HL-60 (cell line): ENCODE data around the gene NDEL1.
"Not testable (repeated sequence)": the region's sequence is repeated elsewhere in the genome, so short reads cannot be mapped to it uniquely, and the experiment has no call there.

Experiments
- DNase-seq, 2 experiments: peaks; one replicate each; pipeline ENCODE4 v3.0.0-alpha.2; 2010 to 2020; ENCODE audit warnings: low read depth in 1 of 2, low spot score in 1 of 2
- H3K27ac ChIP-seq: fragments of 250-450 bp; sonication (Bioruptor Pico); replicated peaks from 2 replicates; pipeline ENCODE4 v1.5.1; 2020; ENCODE audit warnings: mild to moderate bottlenecking, moderate library complexity
- H3K27me3 ChIP-seq: fragments of 250-450 bp; sonication (Bioruptor Pico); 2 replicates; pipeline ENCODE4 v1.5.1; 2021; ENCODE audit warnings: mild to moderate bottlenecking, moderate library complexity; ENCODE audit not compliant: insufficient read depth, poor library complexity, severe bottlenecking
- H3K4me3 ChIP-seq: replicated peaks from 2 replicates; pipeline ENCODE4 v1.5.1; 2011; ENCODE audit warnings: mild to moderate bottlenecking, control low read depth, low read length; ENCODE audit not compliant: insufficient read depth
- GABPA ChIP-seq: IDR thresholded peaks from 2 replicates; pipeline ENCODE4 v1.6.1; 2012; ENCODE audit warnings: low read depth
- POLR2AphosphoS5 ChIP-seq: IDR thresholded peaks from 2 replicates; pipeline ENCODE4 v1.6.1; 2012; ENCODE audit warnings: low read depth
- SPI1 ChIP-seq: IDR thresholded peaks from 2 replicates; pipeline ENCODE4 v1.6.1; 2012; ENCODE audit warnings: low read depth, mild to moderate bottlenecking, borderline replicate concordance
- TF ChIP-seq, protein P1 (sequence below): IDR thresholded peaks from one replicate; pipeline ENCODE4 v1.5.1; 2011; ENCODE audit warnings: low read length, control low read depth, inconsistent platforms; ENCODE audit not compliant: insufficient read depth
- TF ChIP-seq, protein P2 (sequence below): IDR thresholded peaks from 2 replicates; pipeline ENCODE4 v1.6.1; 2012; ENCODE audit warnings: low read depth; ENCODE audit not compliant: insufficient replicate concordance

Gene NDEL1

DNA sequence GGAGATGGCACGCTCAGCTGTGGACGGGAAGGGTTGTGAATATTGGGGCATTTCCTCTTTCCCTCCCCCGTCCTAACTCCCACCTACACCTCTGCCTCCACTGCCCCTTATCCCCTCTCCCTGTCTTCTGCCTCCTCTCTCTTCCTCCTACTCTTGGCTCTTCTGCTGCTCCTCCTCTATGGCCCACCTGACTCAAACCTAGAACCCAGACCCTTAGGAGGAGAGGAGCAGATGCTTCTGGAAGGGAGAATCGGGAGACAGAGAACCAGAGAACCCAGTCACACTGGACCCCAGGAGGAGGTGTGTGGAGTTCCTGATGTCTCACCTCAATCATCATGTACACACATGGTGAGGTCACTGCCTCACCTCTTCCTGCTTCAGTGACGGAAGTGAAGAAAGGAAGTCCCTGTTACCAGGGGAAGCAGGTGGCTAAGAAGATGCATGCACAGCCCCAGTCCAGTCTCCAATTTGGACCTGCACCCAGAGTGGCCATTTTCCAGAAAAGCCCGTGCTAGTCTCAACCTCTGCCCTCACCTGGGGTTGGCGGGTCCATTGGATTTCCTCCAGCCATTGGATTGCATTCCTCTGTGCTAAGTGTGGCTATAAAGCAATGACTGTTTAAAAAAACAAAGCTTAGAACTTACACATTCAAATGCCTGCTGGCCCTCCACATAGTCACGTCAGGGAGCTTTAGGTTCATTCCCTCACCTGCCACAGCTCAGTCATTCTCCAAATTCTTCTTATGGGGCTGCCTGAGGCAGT is 42.0 kb upstream of the NDEL1 start:
- Histone ChIP-seq H3K27ac (no peak overlapping the region), H3K4me3 (no peak overlapping the region), H3K27me3 (no peaks in the 10 kb centered on the region)
- DNase-seq = peak in 1 of 2 experiments; percentile 29
- TF ChIP-seq GABPA (no peak), SPI1 (peak; percentile 5; the same call in 1 of the 2 replicates), POLR2AphosphoS5 (no peak)
- TF ChIP-seq, protein P1, sequence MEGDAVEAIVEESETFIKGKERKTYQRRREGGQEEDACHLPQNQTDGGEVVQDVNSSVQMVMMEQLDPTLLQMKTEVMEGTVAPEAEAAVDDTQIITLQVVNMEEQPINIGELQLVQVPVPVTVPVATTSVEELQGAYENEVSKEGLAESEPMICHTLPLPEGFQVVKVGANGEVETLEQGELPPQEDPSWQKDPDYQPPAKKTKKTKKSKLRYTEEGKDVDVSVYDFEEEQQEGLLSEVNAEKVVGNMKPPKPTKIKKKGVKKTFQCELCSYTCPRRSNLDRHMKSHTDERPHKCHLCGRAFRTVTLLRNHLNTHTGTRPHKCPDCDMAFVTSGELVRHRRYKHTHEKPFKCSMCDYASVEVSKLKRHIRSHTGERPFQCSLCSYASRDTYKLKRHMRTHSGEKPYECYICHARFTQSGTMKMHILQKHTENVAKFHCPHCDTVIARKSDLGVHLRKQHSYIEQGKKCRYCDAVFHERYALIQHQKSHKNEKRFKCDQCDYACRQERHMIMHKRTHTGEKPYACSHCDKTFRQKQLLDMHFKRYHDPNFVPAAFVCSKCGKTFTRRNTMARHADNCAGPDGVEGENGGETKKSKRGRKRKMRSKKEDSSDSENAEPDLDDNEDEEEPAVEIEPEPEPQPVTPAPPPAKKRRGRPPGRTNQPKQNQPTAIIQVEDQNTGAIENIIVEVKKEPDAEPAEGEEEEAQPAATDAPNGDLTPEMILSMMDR = no peak
- TF ChIP-seq, protein P2, sequence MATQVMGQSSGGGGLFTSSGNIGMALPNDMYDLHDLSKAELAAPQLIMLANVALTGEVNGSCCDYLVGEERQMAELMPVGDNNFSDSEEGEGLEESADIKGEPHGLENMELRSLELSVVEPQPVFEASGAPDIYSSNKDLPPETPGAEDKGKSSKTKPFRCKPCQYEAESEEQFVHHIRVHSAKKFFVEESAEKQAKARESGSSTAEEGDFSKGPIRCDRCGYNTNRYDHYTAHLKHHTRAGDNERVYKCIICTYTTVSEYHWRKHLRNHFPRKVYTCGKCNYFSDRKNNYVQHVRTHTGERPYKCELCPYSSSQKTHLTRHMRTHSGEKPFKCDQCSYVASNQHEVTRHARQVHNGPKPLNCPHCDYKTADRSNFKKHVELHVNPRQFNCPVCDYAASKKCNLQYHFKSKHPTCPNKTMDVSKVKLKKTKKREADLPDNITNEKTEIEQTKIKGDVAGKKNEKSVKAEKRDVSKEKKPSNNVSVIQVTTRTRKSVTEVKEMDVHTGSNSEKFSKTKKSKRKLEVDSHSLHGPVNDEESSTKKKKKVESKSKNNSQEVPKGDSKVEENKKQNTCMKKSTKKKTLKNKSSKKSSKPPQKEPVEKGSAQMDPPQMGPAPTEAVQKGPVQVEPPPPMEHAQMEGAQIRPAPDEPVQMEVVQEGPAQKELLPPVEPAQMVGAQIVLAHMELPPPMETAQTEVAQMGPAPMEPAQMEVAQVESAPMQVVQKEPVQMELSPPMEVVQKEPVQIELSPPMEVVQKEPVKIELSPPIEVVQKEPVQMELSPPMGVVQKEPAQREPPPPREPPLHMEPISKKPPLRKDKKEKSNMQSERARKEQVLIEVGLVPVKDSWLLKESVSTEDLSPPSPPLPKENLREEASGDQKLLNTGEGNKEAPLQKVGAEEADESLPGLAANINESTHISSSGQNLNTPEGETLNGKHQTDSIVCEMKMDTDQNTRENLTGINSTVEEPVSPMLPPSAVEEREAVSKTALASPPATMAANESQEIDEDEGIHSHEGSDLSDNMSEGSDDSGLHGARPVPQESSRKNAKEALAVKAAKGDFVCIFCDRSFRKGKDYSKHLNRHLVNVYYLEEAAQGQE = no peak

DNA sequence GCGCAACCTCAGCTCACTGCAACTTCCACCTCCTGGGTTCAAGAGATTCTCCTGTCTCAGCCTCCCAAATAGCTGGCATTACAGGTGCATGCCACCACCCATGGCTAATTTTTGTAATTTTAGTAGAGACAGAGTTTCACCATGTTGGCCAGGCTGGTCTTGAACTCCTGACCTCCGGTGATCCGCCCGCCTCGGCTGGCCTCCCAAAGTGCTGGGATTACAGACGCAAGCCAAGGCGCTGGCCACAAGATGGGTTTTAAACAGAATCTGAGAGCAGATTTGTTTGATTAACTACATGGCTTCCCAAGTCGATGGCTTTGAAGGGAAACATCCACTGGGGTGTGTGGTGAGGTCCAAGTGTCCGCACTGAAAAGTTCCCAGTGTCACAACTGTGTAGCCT is 41.2 kb upstream of the NDEL1 start:
- not testable (repeated sequence) for DNase-seq, H3K27me3 ChIP-seq, H3K27ac ChIP-seq, H3K4me3 ChIP-seq

DNA sequence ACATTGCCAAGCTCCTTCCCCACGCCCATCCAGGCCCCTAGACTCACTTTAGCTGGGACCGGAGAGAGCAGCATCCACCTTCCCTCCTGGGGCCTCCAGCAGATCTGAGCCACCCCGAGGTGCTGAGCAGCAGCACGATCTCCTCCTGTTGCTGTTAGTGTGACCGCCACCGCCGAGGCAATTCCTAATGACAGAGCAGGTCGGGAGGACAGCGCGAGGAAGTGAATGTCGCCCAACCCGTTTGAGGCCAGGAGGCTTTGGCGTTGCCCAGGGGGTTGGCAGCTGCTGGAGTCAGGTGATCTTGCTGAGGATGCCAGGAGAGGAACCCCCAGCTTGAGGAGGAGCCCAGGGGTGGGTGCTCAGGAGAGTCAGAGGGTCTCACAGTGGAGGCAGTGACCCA is 38.0 kb upstream of the NDEL1 start, which contains the start of gene RNF222:
Gene RNF222, minus strand, starts transcription at position 192 of the 400 bp plus-strand sequence. CDS start 4,366 bp downstream, outside the sequence.
- no peak for DNase-seq
- Histone ChIP-seq H3K27me3 (no peaks in the 10 kb centered on the region), H3K27ac (no peak within 1 kb of the TSS), H3K4me3 (no peak within 1 kb of the TSS)
- TF ChIP-seq GABPA (no peak), POLR2AphosphoS5 (no peak), SPI1 (no peak)
- TF ChIP-seq, protein P2 = no peak
- TF ChIP-seq, protein P1 = no peak

DNA sequence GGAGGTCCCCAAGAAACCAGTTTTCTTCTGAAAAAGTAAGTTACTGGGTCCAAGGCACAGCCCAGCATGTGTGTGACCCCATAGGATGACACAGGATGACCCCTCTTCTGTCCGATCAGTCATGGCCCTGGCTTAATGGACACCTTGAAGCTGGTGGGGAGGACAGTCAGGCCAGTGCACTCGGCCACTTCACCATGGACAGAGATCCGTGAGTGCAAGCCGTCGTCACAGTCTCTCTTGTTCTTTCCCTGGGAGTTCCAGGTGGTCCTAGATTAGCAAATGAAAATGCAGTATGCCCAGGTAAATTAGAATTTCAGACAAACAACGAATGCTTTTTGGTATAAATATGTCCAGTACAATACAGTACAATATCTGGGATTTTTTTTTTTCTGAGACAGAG is 36.7 kb upstream of the NDEL1 start:
- H3K27ac ChIP-seq = no peak overlapping the region
- H3K4me3 ChIP-seq = no peak overlapping the region
- DNase-seq = no peak
- TF ChIP-seq, protein P2 = no peak
- no peak for TF ChIP-seq SPI1
- no peak for TF ChIP-seq POLR2AphosphoS5
- no peak for TF ChIP-seq GABPA
- TF ChIP-seq, protein P1 = no peak
- H3K27me3 ChIP-seq = no peaks in the 10 kb centered on the region
